H9 (cell line): ENCODE measurements around the gene NCKAP5. TPM values are rescaled to one million over a fixed set of nuclear protein-coding genes. Genes with fewer than 3 reads are reported as not detected.

ENCODE experiments used
- DNase-seq: peaks from one replicate; pipeline ENCODE4 v3.0.0-alpha.2; 2017
- H2AFZ ChIP-seq: one replicate; pipeline ENCODE4 v1.6.1; 2013; ENCODE audit warnings: mild to moderate bottlenecking, low read length, control low read depth, moderate library complexity
- H2AK5ac ChIP-seq: 2 replicates; pipeline ENCODE4 v1.6.1; 2013; ENCODE audit warnings: low read length, control low read depth, mixed read lengths; ENCODE audit not compliant: insufficient read length
- H2BK120ac ChIP-seq: one replicate; pipeline ENCODE4 v1.6.1; 2013; ENCODE audit warnings: low read depth, mild to moderate bottlenecking, low read length, control low read depth, inconsistent platforms; ENCODE audit not compliant: poor library complexity, severe bottlenecking
- H2BK12ac ChIP-seq: 2 replicates; pipeline ENCODE4 v1.6.1; 2013; ENCODE audit warnings: low read length, control low read depth, mixed read lengths, low read depth; ENCODE audit not compliant: insufficient read length
- H2BK15ac ChIP-seq: 2 replicates; pipeline ENCODE4 v1.6.1; 2013; ENCODE audit warnings: low read depth, low read length, control low read depth
- H2BK20ac ChIP-seq: one replicate; pipeline ENCODE4 v1.6.1; 2013; ENCODE audit warnings: low read depth, mild to moderate bottlenecking, low read length, control low read depth, inconsistent platforms; ENCODE audit not compliant: poor library complexity, severe bottlenecking
- H2BK5ac ChIP-seq: 2 replicates; pipeline ENCODE4 v1.6.1; 2013; ENCODE audit warnings: low read length, control low read depth, mixed read lengths; ENCODE audit not compliant: insufficient read length
- H3K14ac ChIP-seq: 2 replicates; pipeline ENCODE4 v1.6.1; 2013; ENCODE audit warnings: low read length, control low read depth; ENCODE audit not compliant: insufficient read depth
- H3K18ac ChIP-seq: 2 replicates; pipeline ENCODE4 v1.6.1; 2013; ENCODE audit warnings: low read depth, mild to moderate bottlenecking, mixed read lengths, low read length, control low read depth; ENCODE audit not compliant: insufficient read length
- H3K23ac ChIP-seq: 2 replicates; pipeline ENCODE4 v1.6.1; 2013; ENCODE audit warnings: low read length, control low read depth, mixed read lengths, low read depth; ENCODE audit not compliant: insufficient read length
- H3K23me2 ChIP-seq: 2 replicates; pipeline ENCODE4 v1.6.1; 2013; ENCODE audit warnings: low read depth, mild to moderate bottlenecking, mixed read lengths, low read length, control low read depth; ENCODE audit not compliant: insufficient read length, poor library complexity, severe bottlenecking
- H3K27ac ChIP-seq: 2 replicates; pipeline ENCODE4 v1.5.1; 2013; ENCODE audit warnings: low read length, control low read depth, mixed read lengths, low read depth; ENCODE audit not compliant: insufficient read length
- H3K27me3 ChIP-seq: 2 replicates; pipeline ENCODE4 v1.6.1; 2013; ENCODE audit warnings: low read length, control low read depth, inconsistent platforms; ENCODE audit not compliant: insufficient read depth
- H3K4ac ChIP-seq: 2 replicates; pipeline ENCODE4 v1.6.1; 2013; ENCODE audit warnings: low read depth, mild to moderate bottlenecking, control low read depth, inconsistent platforms, low read length, moderate library complexity
- H3K4me1 ChIP-seq: 2 replicates; pipeline ENCODE4 v1.6.1; 2013; ENCODE audit warnings: low read length, control low read depth, inconsistent platforms; ENCODE audit not compliant: insufficient read depth
- H3K4me2 ChIP-seq: 2 replicates; pipeline ENCODE4 v1.6.1; 2013; ENCODE audit warnings: low read length, control low read depth, mixed read lengths; ENCODE audit not compliant: insufficient read length, insufficient read depth
- H3K56ac ChIP-seq: 2 replicates; pipeline ENCODE4 v1.6.1; 2013; ENCODE audit warnings: low read depth, mild to moderate bottlenecking, mixed read lengths, low read length, control low read depth; ENCODE audit not compliant: insufficient read length
- H3K79me1 ChIP-seq: 2 replicates; pipeline ENCODE4 v1.6.1; 2013; ENCODE audit warnings: low read depth, mild to moderate bottlenecking, moderate library complexity, low read length, control low read depth, inconsistent platforms; ENCODE audit not compliant: insufficient read depth, poor library complexity, severe bottlenecking
- H3K79me2 ChIP-seq: 2 replicates; pipeline ENCODE4 v1.6.1; 2013; ENCODE audit warnings: low read length, control low read depth, inconsistent platforms; ENCODE audit not compliant: insufficient read depth
- H3K9ac ChIP-seq: 2 replicates; pipeline ENCODE4 v1.6.1; 2013; ENCODE audit warnings: low read length, control low read depth, mixed read lengths; ENCODE audit not compliant: insufficient read length; ENCODE audit errors: extremely low read depth
- H3K9me3 ChIP-seq: one replicate; pipeline ENCODE4 v1.6.1; 2013; ENCODE audit warnings: low read depth, low read length, inconsistent platforms; ENCODE audit not compliant: control insufficient read depth
- H3T11ph ChIP-seq: one replicate; pipeline ENCODE4 v1.6.1; 2013; ENCODE audit warnings: mild to moderate bottlenecking, low read length, control low read depth, inconsistent platforms
- H4K20me1 ChIP-seq: one replicate; pipeline ENCODE4 v1.6.1; 2013; ENCODE audit not compliant: control insufficient read depth, insufficient read length, insufficient read depth
- H4K5ac ChIP-seq: 2 replicates; pipeline ENCODE4 v1.6.1; 2013; ENCODE audit warnings: low read depth, mild to moderate bottlenecking, mixed read lengths, low read length, control low read depth; ENCODE audit not compliant: insufficient read length
- H4K8ac ChIP-seq: replicated peaks from 2 replicates; pipeline ENCODE4 v1.6.1; 2013; ENCODE audit warnings: low read length, control low read depth, mixed read lengths, low read depth; ENCODE audit not compliant: insufficient read length
- H4K91ac ChIP-seq: 2 replicates; pipeline ENCODE4 v1.6.1; 2013; ENCODE audit warnings: low read depth, mild to moderate bottlenecking, moderate library complexity, mixed read lengths, low read length, control low read depth; ENCODE audit not compliant: insufficient read length
- H3K27ac Mint-ChIP-seq, 3 experiments: 2 replicates in 2 of 3; 3 replicates in 1 of 3; pipeline ENCODE4 v1.8.0; 2020 to 2021; ENCODE audit warnings: mixed read lengths in 3 of 3, mild to moderate bottlenecking in 1 of 3, moderate library complexity in 1 of 3
- H3K27me3 Mint-ChIP-seq: 2 replicates; pipeline ENCODE4 v1.8.0; 2021; ENCODE audit warnings: low read depth, mild to moderate bottlenecking, moderate library complexity, mixed read lengths
- H3K36me3 Mint-ChIP-seq, 3 experiments: 2 replicates in 2 of 3; 3 replicates in 1 of 3; pipeline ENCODE4 v1.8.0; 2020 to 2021; ENCODE audit warnings: low read depth in 3 of 3, mixed read lengths in 3 of 3; ENCODE audit not compliant: insufficient read depth in 1 of 3
- H3K4me1 Mint-ChIP-seq, 2 experiments: 2 replicates each; pipeline ENCODE4 v1.8.0; 2020; ENCODE audit warnings: mixed read lengths in 2 of 2
- H3K4me3 Mint-ChIP-seq, 2 experiments: 2 replicates in 1 of 2; 3 replicates in 1 of 2; pipeline ENCODE4 v1.8.0; 2020 to 2021; ENCODE audit warnings: mild to moderate bottlenecking in 2 of 2, mixed read lengths in 2 of 2, moderate library complexity in 1 of 2
- H3K9me3 Mint-ChIP-seq, 2 experiments: 2 replicates in 1 of 2; 3 replicates in 1 of 2; pipeline ENCODE4 v1.8.0; 2020; ENCODE audit warnings: mild to moderate bottlenecking in 2 of 2, mixed read lengths in 2 of 2, moderate library complexity in 1 of 2
- CTCF ChIP-seq: fragments of 200-600 bp; sonication (generic); conservative IDR thresholded peaks from 3 replicates; pipeline ENCODE4 v1.8.0; 2021; ENCODE audit warnings: antibody characterized with exemption, mild to moderate bottlenecking
- WGBS: extraction: QIAGEN DNeasy Blood & Tissue Kit; methylation state at CpG from one replicate; pipeline ENCODE4 v1.1.7; 2013; ENCODE audit warnings: missing lambda C conversion rate, low lambda C conversion rate, mixed read lengths; ENCODE audit not compliant: insufficient read length; ENCODE audit errors: extremely low coverage; 5-methylcytosine and 5-hydroxymethylcytosine counted together
- total RNA-seq: library from RNA; stranded (reverse); gene quantifications from 2 replicates; pipeline ENCODE4 v1.2.1, GENCODE V29; 2021

The NCKAP5 gene
- total RNA-seq, 1 experiment from 2014 or later, result 0.26 TPM

GRCh38 chr2:133599211-133599803 lies 31.0 kb upstream of the NCKAP5 start:
- no peaks in the 10 kb centered on the region for H3K23me2 ChIP-seq
- no peaks in the 10 kb centered on the region for H3K27me3 ChIP-seq
- H3K79me2 ChIP-seq, result peaks cover 2% of the 10 kb centered on the region; the same call in 1 of the 2 replicates
- no peak overlapping the region for H2BK12ac ChIP-seq
- H2BK120ac ChIP-seq, result no peak overlapping the region
- Mint-ChIP-seq H3K9me3 (no peaks in the 10 kb centered on the region; a peak in 1 of 5 replicates), H3K36me3 (no peaks in the 10 kb centered on the region; a peak in 1 of 7 replicates), H3K27me3 (no peaks in the 10 kb centered on the region; the same call in 1 of the 2 replicates), H3K4me1 (peaks cover 22 to 25% of the 10 kb centered on the region in 2 experiments), H3K27ac (peak overlapping the region in 2 of 3 experiments; percentile 16 to 49; a peak in 2 of 7 replicates), H3K4me3 (no peak overlapping the region)
- no peak overlapping the region for H3K18ac ChIP-seq
- H3T11ph ChIP-seq, result no peak overlapping the region
- no peak overlapping the region for H2BK20ac ChIP-seq
- no peak overlapping the region for H2BK15ac ChIP-seq
- WGBS, result no CpG with 5 or more reads among the region's 5 CpGs
- no peak overlapping the region for H3K4ac ChIP-seq
- no peak overlapping the region for H2AK5ac ChIP-seq
- no peak overlapping the region for H3K27ac ChIP-seq
- H2BK5ac ChIP-seq, result no peak overlapping the region
- no peak overlapping the region for H4K8ac ChIP-seq
- H2AFZ ChIP-seq, result no peak overlapping the region
- no peak overlapping the region for H3K14ac ChIP-seq
- H3K4me1 ChIP-seq, result no peaks in the 10 kb centered on the region
- no peak for TF ChIP-seq CTCF
- H3K9ac ChIP-seq, result no peak overlapping the region
- H4K91ac ChIP-seq, result no peak overlapping the region
- H3K79me1 ChIP-seq, result no peaks in the 10 kb centered on the region
- no peak overlapping the region for H4K5ac ChIP-seq
- H4K20me1 ChIP-seq, result no peaks in the 10 kb centered on the region
- H3K4me2 ChIP-seq, result no peak overlapping the region
- no peak overlapping the region for H3K23ac ChIP-seq
- DNase-seq, result no peak
- no peaks in the 10 kb centered on the region for H3K9me3 ChIP-seq
- no peak overlapping the region for H3K56ac ChIP-seq
